ENCODE results near the gene ENOX1.

GRCh38 chr13:43348397-43348796, 438.4 kb downstream of the ENOX1 start:
- TF ChIP-seq CTCF (IDR thresholded peaks at IDR 0.05) (no peak), POLR2A (IDR thresholded peaks at IDR 0.05) (no peak)
